Skeletal muscle cell (primary cell): ENCODE data around the gene NEU2.
"Not testable (repeated sequence)": the region's sequence is repeated elsewhere in the genome, so short reads cannot be mapped to it uniquely, and the experiment has no call there.

ENCODE experiments used
- DNase-seq: peaks from one replicate; pipeline ENCODE4 v3.0.0-alpha.2; 2010; ENCODE audit warnings: low read depth
- H3K4me3 ChIP-seq: 2 replicates; pipeline ENCODE4 v1.5.1; 2011; ENCODE audit warnings: low read depth, mild to moderate bottlenecking, control low read depth, low read length, moderate library complexity

The NEU2 gene

GRCh38 chr2:233065200-233065589, 32.7 kb downstream of the NEU2 start:
- H3K4me3 ChIP-seq, result not testable (repeated sequence)

GRCh38 chr2:233065954-233066470, 33.5 kb downstream of the NEU2 start:
- H3K4me3 ChIP-seq, result no peak overlapping the region
- DNase-seq, result no peak

More at GRCh38 chr2:233065200-233065589, 32.7 kb downstream of the NEU2 start:
- DNase-seq, result not testable (repeated sequence)

- H3K4me3 ChIP-seq, result no peak overlapping the region
- no peak for DNase-seq
Measured at GRCh38 chr2:233068762-233069418, 36.4 kb downstream of the NEU2 start.

GRCh38 chr2:233072838-233073237, 40.4 kb downstream of the NEU2 start:
- no peak for DNase-seq
- H3K4me3 ChIP-seq, result no peak overlapping the region

- no peak overlapping the region for H3K4me3 ChIP-seq
- no peak for DNase-seq
Measured at GRCh38 chr2:233074106-233074505, 41.6 kb downstream of the NEU2 start.

GRCh38 chr2:233075141-233075965, 42.9 kb downstream of the NEU2 start:
- no peak for DNase-seq
- H3K4me3 ChIP-seq, result no peak overlapping the region

GRCh38 chr2:233075966-233076339, 43.5 kb downstream of the NEU2 start:
- no peak for DNase-seq
- no peak overlapping the region for H3K4me3 ChIP-seq

GRCh38 chr2:233076749-233077148, 44.3 kb downstream of the NEU2 start:
- no peak overlapping the region for H3K4me3 ChIP-seq
- DNase-seq, result no peak

- H3K4me3 ChIP-seq, result no peak overlapping the region
- DNase-seq, result no peak
Measured at GRCh38 chr2:233079473-233079877, 47.0 kb downstream of the NEU2 start.

GRCh38 chr2:233079953-233080835, 47.7 kb downstream of the NEU2 start:
- DNase-seq, result no peak
- H3K4me3 ChIP-seq, result no peak overlapping the region

- no peak overlapping the region for H3K4me3 ChIP-seq
- no peak for DNase-seq
Measured at GRCh38 chr2:233080836-233081229, 48.4 kb downstream of the NEU2 start.

GRCh38 chr2:233081232-233081730, 48.8 kb downstream of the NEU2 start:
- H3K4me3 ChIP-seq, result no peak overlapping the region
- DNase-seq, result no peak

GRCh38 chr2:233081731-233082221, 49.3 kb downstream of the NEU2 start:
- DNase-seq, result no peak
- H3K4me3 ChIP-seq, result no peak overlapping the region

GRCh38 chr2:233082222-233082930, 49.9 kb downstream of the NEU2 start:
- H3K4me3 ChIP-seq, result no peak overlapping the region
- no peak for DNase-seq

GRCh38 chr2:233082931-233083755, 50.7 kb downstream of the NEU2 start:
- DNase-seq, result no peak
- H3K4me3 ChIP-seq, result no peak overlapping the region

GRCh38 chr2:233083782-233084181, 51.3 kb downstream of the NEU2 start:
- DNase-seq, result no peak
- no peak overlapping the region for H3K4me3 ChIP-seq

- H3K4me3 ChIP-seq, result no peak overlapping the region
- DNase-seq, result no peak
Measured at GRCh38 chr2:233084488-233084887, 52.0 kb downstream of the NEU2 start.
